Measurements from ENCODE around the gene CDKAL1.

GRCh38 chr6:20755631-20756030 lies 221.4 kb downstream of the CDKAL1 start:
- TF ChIP-seq CTCF (IDR thresholded peaks at IDR 0.05; ENCODE audit: borderline replicate concordance, extremely low read depth, low read length, poor library complexity, severe bottlenecking) (no peak), EZH2 (IDR thresholded peaks at IDR 0.05; ENCODE audit: borderline replicate concordance, low read depth, low read length, severe bottlenecking) (no peak)

All from DND-41 (cell line).